Transverse colon (tissue), 4 donors: Measurements from ENCODE around the gene ANAPC7. TPM values are rescaled to one million over a fixed set of nuclear protein-coding genes. Genes with fewer than 3 reads are reported as not detected.
A peak's percentile ranks its signal among the peaks of the same experiment; 100 is the strongest.
"Not testable (repeated sequence)": the region's sequence is repeated elsewhere in the genome, so short reads cannot be mapped to it uniquely, and the experiment has no call there.

ENCODE experiments used
- DNase-seq: peaks from one replicate; pipeline ENCODE4 v3.0.0-alpha.2; 2019
- H3K27ac ChIP-seq, 4 donors: fragments of 200-600 bp; sonication (generic); 2 replicates each; pipeline ENCODE4 v1.5.1; 2016 to 2018; ENCODE audit warnings: inconsistent platforms in 4 of 4
- H3K27me3 ChIP-seq: fragments of 200-600 bp; sonication (generic); 2 replicates; pipeline ENCODE4 v1.5.1; 2017; ENCODE audit warnings: inconsistent platforms
- H3K36me3 ChIP-seq, 4 donors: fragments of 200-600 bp; sonication (generic); 2 replicates each; pipeline ENCODE4 v1.5.1; 2017 to 2019; ENCODE audit warnings: inconsistent platforms in 4 of 4
- H3K4me1 ChIP-seq, 4 donors: fragments of 200-600 bp; sonication (generic); 2 replicates each; pipeline ENCODE4 v1.5.1; 2017 to 2020; ENCODE audit warnings: inconsistent platforms in 4 of 4
- H3K4me3 ChIP-seq, 4 donors: fragments of 200-600 bp; sonication (generic); 1 replicate in 1 of 4; 2 replicates in 3 of 4; pipeline versions ENCODE4 v1.5.1 to v1.6.1; 2017 to 2019; ENCODE audit warnings: inconsistent platforms in 4 of 4
- H3K9me3 ChIP-seq, 2 donors: fragments of 200-600 bp; sonication (generic); 2 replicates each; pipeline ENCODE4 v1.5.1; 2017 to 2019; ENCODE audit warnings: inconsistent platforms in 2 of 2
- CTCF ChIP-seq, 5 experiments: fragments of 200-600 bp in 3 of 5; fragments of 450-650 bp in 2 of 5; sonication (generic) in 3 of 5; IDR thresholded peaks; 1 replicate in 2 of 5; 2 replicates in 3 of 5; pipeline ENCODE4 v1.5.1; 2016 to 2017; ENCODE audit warnings: antibody characterized with exemption in 5 of 5, inconsistent platforms in 3 of 5, mild to moderate bottlenecking in 2 of 5, moderate library complexity in 1 of 5
- EP300 ChIP-seq: sonication (generic); formaldehyde crosslinking; IDR thresholded peaks from one replicate; pipeline ENCODE4 v1.6.1; 2017; ENCODE audit warnings: antibody characterized with exemption, low read depth
- POLR2A ChIP-seq: fragments of 450-650 bp; IDR thresholded peaks from one replicate; pipeline ENCODE4 v1.6.1; 2016; ENCODE audit warnings: antibody characterized with exemption, mild to moderate bottlenecking, moderate library complexity
- POLR2AphosphoS5 ChIP-seq, 3 donors: sonication (generic); formaldehyde crosslinking; IDR thresholded peaks; one replicate each; pipeline ENCODE4 v1.6.1; 2016; ENCODE audit warnings: antibody characterized with exemption in 3 of 3
- WGBS, 2 donors: methylation state at CpG; one replicate each; pipeline ENCODE4 v1.1.5; 2018; ENCODE audit warnings: low coverage in 1 of 2; 5-methylcytosine and 5-hydroxymethylcytosine counted together
- in situ Hi-C, 4 donors: fragments of 200-750 bp; cut with MboI; loops; one replicate each; pipeline versions ENCODE4 v1.15.0 to v1.15.1; 2017; ENCODE audit warnings: low sequenced_read_pairs in 3 of 4, low pct_ligation_motif_present in 1 of 4, low pct_unique_long_range_greater_than_20kb in 1 of 4
- intact Hi-C: fragments of 100-400 bp; cut with DNase I; formaldehyde crosslinking; loops from one replicate; pipeline ENCODE4 v1.15.1; 2023; ENCODE audit warnings: low total_unique reads
- total RNA-seq, 4 donors: library from RNA; depleted of rRNA; stranded (reverse); fragments of >200 nt; gene quantifications; one replicate each; pipeline ENCODE4 v1.1.0, GENCODE V29; 2016

Gene ANAPC7
- total RNA-seq, 4 donors from 2014 or later = 16.8 to 127 (median 31.4) TPM

GRCh38 chr12:110405126-110405662 lies 1.7 kb upstream of the ANAPC7 start:
- 86 to 94% methylated on average over 6 to 16 of the region's 16 CpGs for WGBS, 2 donors
- intact Hi-C loops, H3K9me3 ChIP-seq, H3K27me3 ChIP-seq, in situ Hi-C loops, H3K27ac ChIP-seq, H3K36me3 ChIP-seq, DNase-seq, H3K4me3 ChIP-seq: not testable (repeated sequence)
- H3K4me1 ChIP-seq = peaks cover 6 to 17% (median 12%) of the 10 kb centered on the region in 4 donors

GRCh38 chr12:110403976-110404682 lies 621 bp upstream of the ANAPC7 start:
- TF ChIP-seq POLR2A (no peak), CTCF (IDR thresholded peaks at IDR 0.05) (peak in 1 of 5 experiments; percentile 49), EP300 (no peak)
- DNase-seq = peak; percentile 83
- in situ Hi-C loops = no loop called here
- Histone ChIP-seq H3K9me3 (no peaks in the 10 kb centered on the region), H3K4me3 (peak overlapping the region; percentile 54 to 96 (median 78)), H3K27ac (peak overlapping the region; percentile 89 to 93 (median 92)), H3K27me3 (no peaks in the 10 kb centered on the region), H3K36me3 (no peaks in the 10 kb centered on the region), H3K4me1 (peaks cover 6 to 18% (median 12%) of the 10 kb centered on the region in 4 donors)
- intact Hi-C loops = no loop called here
- 24 to 53% methylated on average over 5 to 21 of the region's 21 CpGs for WGBS, 2 donors

- Histone ChIP-seq H3K27me3 (no peaks in the 10 kb centered on the region), H3K4me1 (peaks cover 0 to 3% (median 1%) of the 10 kb centered on the region in 4 donors), H3K4me3 (no peak overlapping the region), H3K9me3 (no peaks in the 10 kb centered on the region), H3K36me3 (peaks cover 0 to 56% (median 24%) of the 10 kb centered on the region in 4 donors), H3K27ac (no peak overlapping the region)
- TF ChIP-seq POLR2AphosphoS5 (IDR thresholded peaks at IDR 0.05) (no peak), CTCF (IDR thresholded peaks at IDR 0.05) (no peak), EP300 (no peak), POLR2A (no peak)
- in situ Hi-C loops = no loop called here
- WGBS, 2 donors = 83 to 100% methylated on average over 2 to 4 of the region's 4 CpGs
- intact Hi-C loops = no loop called here
- no peak for DNase-seq
These were observed 20.8 kb downstream of the ANAPC7 start for GRCh38 chr12:110382683-110383082.

GRCh38 chr12:110379631-110380030 lies 23.9 kb downstream of the ANAPC7 start:
- 20 to 73% methylated on average over 1 to 2 of the region's 2 CpGs for WGBS, 2 donors

More at GRCh38 chr12:110379631-110380030, 23.9 kb downstream of the ANAPC7 start:
- no peak for DNase-seq
- Histone ChIP-seq H3K27ac (peak overlapping the region in 2 of 4 donors; percentile 18 to 25), H3K4me3 (no peak overlapping the region), H3K9me3 (no peaks in the 10 kb centered on the region), H3K36me3 (peaks cover 0 to 56% (median 27%) of the 10 kb centered on the region in 4 donors), H3K27me3 (no peaks in the 10 kb centered on the region), H3K4me1 (peaks cover 0 to 3% (median 0%) of the 10 kb centered on the region in 4 donors)
- in situ Hi-C loops (no loop called here), intact Hi-C loops (no loop called here)
- TF ChIP-seq POLR2AphosphoS5 (IDR thresholded peaks at IDR 0.05) = no peak
- no peak for TF ChIP-seq CTCF (IDR thresholded peaks at IDR 0.05)
- no peak for TF ChIP-seq EP300
- no peak for TF ChIP-seq POLR2A
